Stomach smooth muscle (tissue), 2 donors: Measurements from ENCODE around the gene MBD3L1.

ENCODE experiments used
- H3K27ac ChIP-seq: one replicate; pipeline ENCODE4 v1.7.0; 2013; ENCODE audit warnings: mild to moderate bottlenecking, low read length, inconsistent platforms
- H3K27me3 ChIP-seq, 2 donors: one replicate each; pipeline ENCODE4 v1.7.0; 2013; ENCODE audit warnings: low read length in 2 of 2; ENCODE audit not compliant: insufficient read depth in 2 of 2, control insufficient read depth in 1 of 2
- H3K36me3 ChIP-seq, 2 donors: one replicate each; pipeline ENCODE4 v1.7.0; 2013; ENCODE audit warnings: low read length in 2 of 2; ENCODE audit not compliant: control insufficient read depth in 2 of 2, insufficient read depth in 2 of 2
- H3K4me1 ChIP-seq: one replicate; pipeline ENCODE4 v1.7.0; 2013; ENCODE audit warnings: low read length; ENCODE audit not compliant: control insufficient read depth, insufficient read depth
- H3K4me3 ChIP-seq, 2 donors: one replicate each; pipeline ENCODE4 v1.7.0; 2013; ENCODE audit warnings: low read length in 2 of 2
- H3K9ac ChIP-seq, 2 donors: one replicate each; pipeline ENCODE4 v1.7.0; 2013; ENCODE audit warnings: low read length in 2 of 2, mild to moderate bottlenecking in 1 of 2
- H3K9me3 ChIP-seq, 2 donors: one replicate each; pipeline ENCODE4 v1.7.0; 2013; ENCODE audit warnings: low read length in 2 of 2; ENCODE audit not compliant: control insufficient read depth in 2 of 2
- donor health status: healthy.
- donor health status: Pancreatic carcinoma.

Gene MBD3L1

DNA sequence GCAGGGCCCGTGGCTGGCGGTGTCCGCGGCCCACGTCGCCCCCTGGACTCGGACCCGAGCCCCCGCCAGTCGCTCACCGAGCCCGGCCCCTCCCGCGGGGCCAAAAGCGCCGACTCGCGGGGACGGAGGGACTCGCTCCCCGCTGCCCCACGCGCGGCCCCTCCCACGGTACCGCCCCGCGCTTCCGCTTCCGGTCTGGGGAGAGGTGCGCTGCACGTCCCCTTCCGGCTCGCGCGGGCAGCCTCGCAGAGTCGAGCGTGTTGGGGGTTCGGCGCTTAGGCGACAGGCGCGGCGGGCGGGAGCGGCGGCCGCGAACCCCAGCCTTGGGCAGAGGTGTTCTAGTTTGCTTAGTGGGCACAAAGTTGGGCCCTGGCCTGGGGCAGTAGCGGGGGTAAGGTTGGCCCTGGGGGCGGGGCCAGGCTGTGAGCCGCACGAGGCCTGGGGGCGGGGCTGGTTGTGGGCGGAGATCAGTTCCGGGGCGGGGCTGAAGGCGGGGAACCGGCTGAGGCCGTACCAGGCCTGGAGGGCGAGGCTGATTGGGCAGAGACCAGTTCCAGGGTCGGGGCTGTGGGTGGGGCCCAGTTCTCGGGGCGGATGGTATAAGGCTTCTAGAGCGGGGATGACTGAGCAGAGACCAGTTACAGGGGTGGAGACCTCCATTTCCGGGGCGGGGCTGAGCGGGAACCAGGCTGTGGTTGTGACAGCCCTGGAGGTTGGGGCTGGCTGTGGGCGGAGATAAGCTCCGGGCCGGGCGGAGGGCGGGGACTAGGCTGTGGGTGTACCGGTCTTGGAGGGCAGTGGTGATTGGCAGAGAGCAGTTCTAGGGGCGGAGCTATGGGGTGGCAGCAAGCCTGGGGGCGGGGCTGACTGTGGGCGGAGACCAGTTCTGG lies at the start of gene MBD3L1, which contains the start of gene ZNF558:
Gene MBD3L1, plus strand, starts transcription at position 246 of the 890 bp plus-strand sequence. CDS start 10,302 bp downstream, outside the sequence.
Gene ZNF558, minus strand, starts transcription at position 173 of the 890 bp plus-strand sequence. CDS start 9,645 bp downstream, outside the sequence.
- Histone ChIP-seq H3K9ac (peak within 1 kb of the TSS; percentile 90 to 95), H3K36me3 (peaks cover 10 to 14% of the 10 kb centered on the region in 2 donors), H3K27ac (peak within 1 kb of the TSS; percentile 80), H3K27me3 (no peaks in the 10 kb centered on the region), H3K4me3 (peak within 1 kb of the TSS; percentile 83 to 91), H3K4me1 (peaks cover 9% of the 10 kb centered on the region), H3K9me3 (no peaks in the 10 kb centered on the region)

DNA sequence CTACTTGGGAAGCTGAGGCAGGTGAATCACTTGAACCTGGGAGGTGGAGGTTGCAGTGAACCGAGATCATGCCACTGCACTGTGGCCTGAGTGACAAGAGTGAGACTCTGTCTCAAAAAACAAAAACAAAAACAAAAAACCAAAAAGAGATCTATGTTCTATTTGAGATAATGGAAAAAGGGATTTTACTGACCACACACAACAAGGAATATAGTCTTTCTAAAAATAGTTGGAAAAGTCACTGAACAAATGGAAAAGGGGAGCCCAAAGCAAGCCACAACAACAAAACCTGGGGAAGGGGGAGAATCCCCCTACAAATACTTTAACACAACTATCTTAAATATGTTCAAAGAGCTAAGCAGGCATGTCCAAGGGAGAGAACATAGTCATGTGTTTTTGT lies 37.4 kb upstream of the MBD3L1 start:
- Histone ChIP-seq H3K27me3 (no peaks in the 10 kb centered on the region), H3K27ac (no peak overlapping the region), H3K9ac (no peak overlapping the region), H3K36me3 (no peaks in the 10 kb centered on the region), H3K4me1 (no peaks in the 10 kb centered on the region), H3K9me3 (no peaks in the 10 kb centered on the region), H3K4me3 (no peak overlapping the region)

DNA sequence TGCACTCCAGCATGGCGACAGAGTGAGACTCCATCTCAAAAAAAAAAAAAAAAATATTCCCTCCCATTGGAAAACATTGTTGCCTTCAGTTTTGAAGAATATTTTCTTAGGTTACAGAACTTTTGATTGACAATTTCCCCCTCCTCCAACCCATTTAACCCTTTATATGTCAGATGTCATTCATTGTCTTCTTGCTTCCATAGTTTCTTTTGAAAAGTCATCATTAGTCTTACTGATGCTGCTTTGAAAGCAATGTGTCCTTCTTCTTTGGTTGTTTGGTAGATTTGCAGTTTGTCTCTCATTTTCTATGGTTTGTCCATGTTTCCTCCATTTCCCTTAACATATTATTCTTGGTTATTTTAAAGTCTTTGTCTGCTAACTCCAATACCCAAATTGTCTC lies 25.5 kb upstream of the MBD3L1 start:
- Histone ChIP-seq H3K4me3 (no peak overlapping the region), H3K36me3 (peaks cover 51 to 52% of the 10 kb centered on the region in 2 donors)

DNA sequence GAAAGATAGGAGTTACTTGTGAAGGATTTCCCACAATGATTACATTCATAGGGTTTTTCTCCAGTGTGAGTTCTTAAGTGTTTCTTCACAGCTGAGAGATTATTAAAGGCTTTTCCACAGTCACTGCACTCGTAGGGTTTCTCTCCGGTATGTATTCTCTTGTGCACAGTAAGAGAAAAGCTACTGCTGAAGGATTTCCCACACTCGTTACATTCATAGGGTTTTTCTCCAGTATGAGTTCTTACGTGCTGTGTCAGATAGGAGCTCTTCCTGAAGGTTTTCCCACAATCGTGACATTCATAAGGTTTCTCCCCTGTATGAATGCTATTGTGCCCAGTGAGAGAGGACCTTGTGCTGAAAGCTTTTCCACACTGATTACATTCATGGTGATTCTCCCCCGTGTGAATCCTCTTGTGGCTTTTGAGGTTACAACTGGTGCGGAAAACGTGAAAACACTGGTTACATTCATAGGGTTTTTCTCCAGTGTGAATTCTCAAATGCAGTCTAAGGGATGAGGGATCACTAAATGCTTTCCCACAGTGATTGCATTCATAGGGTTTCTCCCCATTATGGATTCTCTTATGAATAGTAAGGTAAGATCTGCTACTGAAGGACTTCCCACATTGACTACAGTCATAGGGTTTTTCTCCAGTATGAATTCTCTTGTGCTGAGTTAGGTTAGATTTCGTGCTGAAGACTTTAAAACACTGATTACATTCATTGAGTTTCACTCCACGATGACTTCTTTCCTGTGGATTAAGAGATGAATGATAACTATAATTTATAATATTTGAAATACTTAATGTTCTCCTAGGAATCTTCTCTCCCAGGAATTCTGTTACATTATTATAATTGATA lies 20.6 kb upstream of the MBD3L1 start:
- H3K4me1 ChIP-seq, result no peaks in the 10 kb centered on the region
- peaks cover 74 to 85% of the 10 kb centered on the region in 2 donors for H3K36me3 ChIP-seq
- no peaks in the 10 kb centered on the region for H3K27me3 ChIP-seq
- peak overlapping the region in 1 of 2 donors; percentile 52 for H3K4me3 ChIP-seq
- H3K9me3 ChIP-seq, result peaks cover 71 to 80% of the 10 kb centered on the region in 2 donors
- no peak overlapping the region for H3K27ac ChIP-seq
- H3K9ac ChIP-seq, result no peak overlapping the region

More for the DNA sequence above, 25.5 kb upstream of the MBD3L1 start:
- Histone ChIP-seq H3K9me3 (peaks cover 47 to 71% of the 10 kb centered on the region in 2 donors), H3K4me1 (no peaks in the 10 kb centered on the region), H3K27me3 (no peaks in the 10 kb centered on the region), H3K27ac (no peak overlapping the region), H3K9ac (no peak overlapping the region)

DNA sequence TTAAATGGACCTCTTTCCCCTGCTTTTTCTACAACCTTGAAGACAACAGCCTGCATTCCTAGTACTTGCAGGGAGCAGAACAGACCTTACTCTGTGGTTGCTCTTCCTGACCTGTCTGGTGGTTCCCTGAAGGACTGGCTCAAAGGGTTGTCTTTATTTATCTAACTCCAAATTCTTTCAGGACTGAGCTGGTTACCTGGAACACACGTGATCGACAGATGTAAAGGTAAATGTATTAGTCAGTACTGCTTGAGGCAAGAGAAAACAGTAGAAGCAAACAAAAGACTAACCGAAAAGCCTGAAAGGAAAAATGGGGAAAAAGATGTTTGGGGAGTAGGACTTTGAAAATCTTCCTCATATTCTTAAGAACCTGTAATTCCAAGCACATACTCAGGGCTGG lies 18.0 kb upstream of the MBD3L1 start:
- H3K4me1 ChIP-seq, result no peaks in the 10 kb centered on the region
- H3K9me3 ChIP-seq, result peaks cover 60 to 63% of the 10 kb centered on the region in 2 donors
- H3K27ac ChIP-seq, result no peak overlapping the region
- no peak overlapping the region for H3K4me3 ChIP-seq
- H3K36me3 ChIP-seq, result peaks cover 78 to 84% of the 10 kb centered on the region in 2 donors
- no peak overlapping the region for H3K9ac ChIP-seq
- no peaks in the 10 kb centered on the region for H3K27me3 ChIP-seq

DNA sequence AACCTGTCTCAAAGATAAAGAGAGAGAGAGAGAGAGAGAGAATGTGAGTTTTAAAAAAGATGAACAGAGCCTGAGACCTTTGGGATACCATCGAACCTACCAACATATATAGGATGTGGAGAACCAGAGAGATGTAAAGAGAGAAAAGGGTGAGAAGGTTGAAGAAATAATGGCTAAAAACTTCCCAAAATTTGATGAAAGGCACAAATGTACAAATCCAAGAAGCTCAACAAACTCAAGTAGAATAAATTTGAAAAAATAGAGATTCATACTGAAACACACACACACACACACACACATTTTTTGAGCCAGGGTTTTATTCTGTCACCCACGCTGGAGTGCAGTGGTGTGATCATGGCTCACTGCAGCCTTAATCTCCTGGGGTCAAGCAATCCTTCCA lies 16.4 kb upstream of the MBD3L1 start:
- no peak overlapping the region for H3K27ac ChIP-seq
- H3K4me1 ChIP-seq, result no peaks in the 10 kb centered on the region
- H3K9me3 ChIP-seq, result peaks cover 46 to 54% of the 10 kb centered on the region in 2 donors
- H3K27me3 ChIP-seq, result no peaks in the 10 kb centered on the region
- H3K4me3 ChIP-seq, result peak overlapping the region in 1 of 2 donors; percentile 31
- no peak overlapping the region for H3K9ac ChIP-seq
- peaks cover 79 to 84% of the 10 kb centered on the region in 2 donors for H3K36me3 ChIP-seq

DNA sequence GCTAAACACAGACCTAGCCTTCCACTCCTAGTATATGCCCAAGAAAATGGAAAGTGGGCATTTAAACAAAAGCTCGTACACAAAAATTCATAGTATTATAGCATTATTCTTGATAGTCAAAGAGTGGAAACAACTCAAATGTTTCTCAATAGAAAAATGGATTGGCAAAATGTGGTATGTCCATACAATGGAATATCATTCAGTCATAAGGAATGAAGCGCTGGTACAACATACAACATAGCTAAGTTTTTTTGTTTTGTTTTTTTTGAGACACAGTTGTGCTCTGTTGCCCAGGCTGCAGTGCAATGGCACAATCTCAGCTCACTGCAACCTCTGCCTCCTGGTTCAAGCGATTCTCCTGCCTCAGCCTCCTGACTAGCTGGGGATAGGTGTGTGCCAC lies 11.9 kb upstream of the MBD3L1 start:
- Histone ChIP-seq H3K4me3 (no peak overlapping the region), H3K27me3 (no peaks in the 10 kb centered on the region), H3K9me3 (peaks cover 12 to 18% of the 10 kb centered on the region in 2 donors), H3K27ac (no peak overlapping the region), H3K36me3 (peaks cover 61 to 80% of the 10 kb centered on the region in 2 donors), H3K4me1 (peaks cover 21% of the 10 kb centered on the region), H3K9ac (no peak overlapping the region)

DNA sequence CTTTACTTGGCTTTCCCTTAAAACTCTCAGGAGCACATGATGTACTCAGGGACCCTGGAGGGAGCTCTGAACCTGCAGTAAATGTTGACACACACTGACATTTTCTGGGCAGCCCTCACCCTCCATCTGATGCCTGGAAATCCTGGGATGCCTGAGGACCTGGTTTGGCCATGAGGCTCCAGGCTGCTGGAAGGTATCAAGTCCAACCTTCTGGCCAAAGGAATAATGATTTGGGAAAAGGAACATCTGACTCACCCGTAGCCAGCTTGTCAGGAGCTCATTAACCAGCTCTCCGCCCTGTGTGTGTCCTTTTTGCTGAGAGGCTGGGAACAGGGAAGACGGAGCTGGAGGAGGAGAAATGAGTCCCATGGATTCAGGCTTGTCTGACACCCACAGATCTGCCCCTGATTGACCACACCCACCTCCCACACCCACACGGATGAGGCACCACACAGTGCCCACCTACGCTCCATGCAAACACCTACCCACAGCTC lies 10.4 kb upstream of the MBD3L1 start:
- Histone ChIP-seq H3K4me1 (peaks cover 21% of the 10 kb centered on the region), H3K36me3 (peaks cover 52 to 71% of the 10 kb centered on the region in 2 donors), H3K9ac (peak overlapping the region in 1 of 2 donors; percentile 18), H3K27ac (peak overlapping the region; percentile 73), H3K9me3 (peaks cover 4 to 5% of the 10 kb centered on the region in 2 donors), H3K4me3 (no peak overlapping the region), H3K27me3 (no peaks in the 10 kb centered on the region)

DNA sequence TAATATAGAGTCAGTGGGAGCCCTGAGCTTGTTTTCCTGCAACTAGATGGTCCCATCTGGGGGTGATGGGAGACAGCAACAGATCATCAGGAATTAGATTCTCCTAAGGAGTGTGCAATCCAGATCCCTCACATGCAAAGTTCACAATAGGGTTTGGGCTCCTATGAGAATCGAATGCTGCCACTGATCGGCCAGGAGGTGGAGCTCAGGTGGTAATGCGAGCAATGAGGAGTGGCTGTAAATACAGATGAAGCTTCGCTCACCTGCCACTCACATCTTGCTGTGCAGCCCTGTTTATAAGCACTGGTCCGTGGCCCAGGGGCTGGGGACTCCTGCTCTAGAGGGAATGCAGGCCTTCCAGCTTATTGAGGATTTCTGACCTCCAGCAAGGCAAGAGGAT lies 5.8 kb upstream of the MBD3L1 start:
- Histone ChIP-seq H3K9ac (no peak overlapping the region), H3K36me3 (peaks cover 41 to 48% of the 10 kb centered on the region in 2 donors), H3K9me3 (no peaks in the 10 kb centered on the region), H3K4me3 (no peak overlapping the region), H3K4me1 (peaks cover 19% of the 10 kb centered on the region), H3K27ac (no peak overlapping the region), H3K27me3 (no peaks in the 10 kb centered on the region)

DNA sequence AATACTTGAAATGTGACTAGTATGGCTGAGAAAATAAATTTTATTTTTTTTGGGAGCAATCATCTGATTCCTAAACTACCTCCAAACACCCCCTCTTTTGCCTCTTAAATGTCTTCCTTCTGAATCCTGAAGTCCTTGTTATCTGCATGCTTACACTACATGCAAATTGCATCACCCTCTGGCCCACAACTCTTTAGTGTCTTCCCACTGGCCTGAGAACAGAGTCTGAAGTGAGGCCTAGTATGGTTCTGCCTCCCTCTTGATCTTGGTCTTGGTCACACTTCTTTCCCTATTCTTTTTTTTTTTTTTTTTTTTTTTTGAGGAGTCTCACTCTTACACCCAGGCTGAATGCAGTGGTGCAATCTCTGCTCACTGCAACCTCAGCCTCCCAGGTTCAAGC lies 4.9 kb upstream of the MBD3L1 start:
- H3K4me3 ChIP-seq, result no peak overlapping the region
- H3K36me3 ChIP-seq, result peaks cover 36 to 41% of the 10 kb centered on the region in 2 donors
- H3K9me3 ChIP-seq, result no peaks in the 10 kb centered on the region
- H3K27me3 ChIP-seq, result no peaks in the 10 kb centered on the region
- H3K4me1 ChIP-seq, result peaks cover 16% of the 10 kb centered on the region
- H3K9ac ChIP-seq, result no peak overlapping the region
- no peak overlapping the region for H3K27ac ChIP-seq
